GM10266 (cell line): ENCODE data around the gene ANO6.

ENCODE experiments used
- DNase-seq: peaks from one replicate; pipeline ENCODE4 v3.0.0; 2012; ENCODE audit errors: extremely low spot score
- CTCF ChIP-seq: IDR thresholded peaks from 2 replicates; pipeline ENCODE4 v1.5.1; 2012; ENCODE audit warnings: mild to moderate bottlenecking, low read depth; ENCODE audit not compliant: control insufficient read depth, insufficient read depth; ENCODE audit errors: missing control alignments

ANO6 gene

GRCh38 chr12:45338272-45338671 lies 122.4 kb downstream of the ANO6 start:
- no peak for TF ChIP-seq CTCF
- no peak for DNase-seq

DNA sequence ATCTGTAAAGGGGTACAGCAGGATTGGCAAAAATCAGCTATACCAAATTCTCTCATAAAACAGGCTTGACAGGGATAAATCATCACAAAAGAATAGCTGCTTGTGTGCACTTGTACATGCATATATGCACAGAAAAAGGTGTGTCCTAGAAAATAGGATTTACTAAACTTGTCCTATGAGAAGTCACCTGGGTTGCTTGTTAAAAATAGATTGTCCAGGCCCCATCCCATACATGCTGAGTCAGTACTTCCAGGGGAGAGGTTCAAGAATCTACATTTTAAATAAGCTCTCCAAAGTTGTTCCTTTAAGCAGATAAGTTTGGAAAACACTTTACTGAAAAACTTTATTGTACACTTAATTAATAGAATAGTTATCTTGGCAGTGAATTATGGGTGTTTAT lies 123.1 kb downstream of the ANO6 start:
- no peak for DNase-seq
- no peak for TF ChIP-seq CTCF

DNA sequence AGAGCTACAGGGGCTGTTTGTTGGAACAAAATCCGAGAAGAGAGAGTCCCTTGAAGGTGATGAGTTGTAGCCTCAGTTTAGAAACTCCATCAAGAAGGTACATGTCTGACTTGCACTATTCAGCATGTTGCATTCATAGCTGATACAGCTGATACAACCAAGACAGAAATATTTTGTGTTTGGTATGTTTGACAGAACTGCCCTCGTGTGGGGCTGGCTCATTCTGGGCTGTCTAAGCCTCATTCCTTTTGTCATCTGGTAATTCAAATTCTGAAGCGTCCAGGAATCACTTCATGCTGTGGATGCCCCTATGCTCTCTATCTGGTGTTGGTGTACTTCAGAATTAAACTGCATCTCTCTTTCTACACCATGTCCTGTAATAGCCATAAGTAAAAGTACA lies 126.3 kb downstream of the ANO6 start:
- no peak for DNase-seq
- no peak for TF ChIP-seq CTCF

DNA sequence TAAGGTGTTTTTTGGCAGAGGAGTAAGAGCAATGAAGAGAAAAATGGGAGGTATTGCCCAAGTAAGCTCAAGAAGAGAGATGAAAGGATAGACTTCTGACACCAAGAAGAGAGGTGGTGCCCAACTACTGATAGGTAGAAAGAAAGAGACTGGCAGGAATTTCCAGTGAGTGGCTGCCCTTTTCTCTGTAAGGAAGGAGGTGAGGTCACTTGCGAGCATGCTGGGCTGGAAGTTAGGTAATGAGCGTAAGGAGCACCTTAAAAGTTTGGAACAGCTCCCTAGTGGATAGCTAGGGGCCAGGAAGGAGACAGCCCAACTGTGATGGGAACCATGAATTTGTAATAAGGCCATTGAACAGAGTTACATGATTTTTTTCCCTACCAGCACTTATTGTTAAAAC lies 127.0 kb downstream of the ANO6 start:
- no peak for DNase-seq
- no peak for TF ChIP-seq CTCF

- no peak for DNase-seq
- TF ChIP-seq CTCF, result no peak
Observed at GRCh38 chr12:45343269-45344051, 127.6 kb downstream of the ANO6 start.

DNA sequence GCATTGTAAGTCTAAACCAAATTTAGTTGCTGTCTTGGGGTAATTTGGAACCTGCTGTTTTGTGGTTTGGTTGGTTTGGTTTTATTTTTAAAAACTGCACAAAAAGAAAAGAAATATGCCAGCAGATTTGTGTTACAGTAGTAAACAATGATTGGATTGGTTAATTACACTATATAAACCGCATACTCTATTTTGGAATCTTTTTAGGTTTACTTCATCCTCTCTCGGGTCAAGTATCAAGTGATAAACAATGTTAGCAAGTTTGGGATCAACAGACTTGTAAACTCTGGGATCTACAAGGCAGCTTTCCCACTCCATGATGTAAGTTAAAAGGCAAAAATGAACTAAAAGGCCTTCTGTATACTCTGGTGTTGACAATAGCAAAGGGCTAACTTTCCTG lies 132.4 kb downstream of the ANO6 start:
- no peak for TF ChIP-seq CTCF
- no peak for DNase-seq

GRCh38 chr12:45348986-45349385 lies 133.1 kb downstream of the ANO6 start:
- TF ChIP-seq CTCF, result no peak
- DNase-seq, result no peak
